GM12872 (cell line): ENCODE data around the gene COL15A1.

ENCODE experiments used
- TF ChIP-seq, protein P1 (sequence below): IDR thresholded peaks from 3 replicates; pipeline ENCODE4 v1.5.1; 2011; ENCODE audit warnings: low read depth, mild to moderate bottlenecking, low read length, moderate library complexity; ENCODE audit not compliant: insufficient read depth

The COL15A1 gene

DNA sequence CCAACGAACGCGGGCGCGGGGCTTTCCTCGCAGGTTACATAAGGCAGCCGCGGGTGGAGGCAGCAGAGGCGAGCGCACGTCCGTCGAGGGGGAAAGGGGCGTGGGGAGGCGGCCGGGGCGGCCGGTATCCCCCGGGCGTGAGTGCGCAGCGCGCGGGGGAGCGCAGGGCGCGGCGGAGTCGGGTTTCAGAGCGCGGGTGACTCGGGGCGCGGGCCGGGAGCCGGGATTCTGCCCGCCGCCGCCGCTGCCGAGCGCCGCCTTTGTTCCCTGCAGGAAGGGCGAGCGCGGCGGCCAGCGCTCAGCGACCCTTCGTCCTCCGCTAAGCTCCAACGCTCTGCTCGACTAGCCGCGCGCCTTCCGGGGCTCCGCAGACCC is at the start of gene COL15A1:
TSS of gene COL15A1 (plus strand) at position 226 of the 375 bp plus-strand sequence. CDS start 155 bp downstream, outside the sequence.
- TF ChIP-seq, protein P1, sequence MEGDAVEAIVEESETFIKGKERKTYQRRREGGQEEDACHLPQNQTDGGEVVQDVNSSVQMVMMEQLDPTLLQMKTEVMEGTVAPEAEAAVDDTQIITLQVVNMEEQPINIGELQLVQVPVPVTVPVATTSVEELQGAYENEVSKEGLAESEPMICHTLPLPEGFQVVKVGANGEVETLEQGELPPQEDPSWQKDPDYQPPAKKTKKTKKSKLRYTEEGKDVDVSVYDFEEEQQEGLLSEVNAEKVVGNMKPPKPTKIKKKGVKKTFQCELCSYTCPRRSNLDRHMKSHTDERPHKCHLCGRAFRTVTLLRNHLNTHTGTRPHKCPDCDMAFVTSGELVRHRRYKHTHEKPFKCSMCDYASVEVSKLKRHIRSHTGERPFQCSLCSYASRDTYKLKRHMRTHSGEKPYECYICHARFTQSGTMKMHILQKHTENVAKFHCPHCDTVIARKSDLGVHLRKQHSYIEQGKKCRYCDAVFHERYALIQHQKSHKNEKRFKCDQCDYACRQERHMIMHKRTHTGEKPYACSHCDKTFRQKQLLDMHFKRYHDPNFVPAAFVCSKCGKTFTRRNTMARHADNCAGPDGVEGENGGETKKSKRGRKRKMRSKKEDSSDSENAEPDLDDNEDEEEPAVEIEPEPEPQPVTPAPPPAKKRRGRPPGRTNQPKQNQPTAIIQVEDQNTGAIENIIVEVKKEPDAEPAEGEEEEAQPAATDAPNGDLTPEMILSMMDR = no peak

DNA sequence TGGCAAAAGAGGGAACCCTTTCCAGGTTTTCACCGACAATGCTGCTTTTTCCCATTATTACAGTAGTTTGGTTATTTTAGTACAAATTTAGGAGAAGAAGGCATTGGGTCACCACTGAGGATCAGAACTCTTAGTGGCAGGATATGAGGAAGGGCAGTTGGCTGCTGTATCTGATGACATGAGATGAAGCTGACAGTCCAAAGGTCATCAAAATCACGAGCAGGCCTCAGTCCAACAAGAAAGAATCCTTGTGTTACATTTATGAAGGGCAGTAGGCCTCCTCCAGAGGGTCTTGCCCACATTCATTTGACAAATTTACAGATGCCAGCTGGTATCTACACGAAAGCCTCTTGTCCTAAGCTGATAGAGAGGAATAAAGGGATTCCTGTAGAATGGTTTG is 49.5 kb upstream of the COL15A1 start:
- TF ChIP-seq, protein P1 = no peak

DNA sequence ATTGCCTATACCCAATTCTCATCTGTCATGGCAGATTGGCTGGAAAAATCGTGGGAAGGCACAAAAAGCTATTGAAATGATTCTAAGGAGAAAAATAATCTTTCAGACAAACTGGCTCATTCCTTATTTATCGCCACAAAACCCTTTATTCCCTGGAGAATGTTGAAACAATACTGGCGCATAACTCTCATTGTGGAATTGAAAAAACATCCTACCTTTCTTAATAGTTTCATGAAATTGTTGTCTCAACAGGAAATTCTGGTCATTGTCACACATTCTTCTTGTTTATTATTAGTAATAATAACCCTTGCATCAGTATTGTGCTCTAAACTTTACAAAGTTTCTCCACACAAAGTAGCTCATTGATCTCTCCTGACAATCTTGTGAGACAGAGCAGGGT is 48.9 kb upstream of the COL15A1 start:
- TF ChIP-seq, protein P1 = no peak

DNA sequence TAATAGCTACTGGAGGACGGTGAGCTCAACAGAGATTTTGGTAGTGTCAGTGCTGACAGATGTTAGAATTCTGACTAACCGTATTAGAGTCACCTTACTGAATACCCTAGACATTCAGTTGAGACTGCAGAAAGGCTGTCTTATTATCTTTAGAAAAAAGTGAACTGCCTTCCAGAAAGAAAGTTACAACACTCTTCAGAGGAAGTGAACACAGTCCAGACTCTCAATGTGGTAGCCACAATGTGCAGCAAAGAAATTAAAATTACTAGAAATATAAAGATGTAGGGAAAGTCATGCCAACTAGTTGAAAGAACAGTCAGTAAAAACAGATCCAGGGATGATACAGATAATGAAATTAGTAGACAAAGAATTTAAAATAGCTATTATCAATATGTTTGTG is 47.1 kb upstream of the COL15A1 start:
- TF ChIP-seq, protein P1 = no peak

DNA sequence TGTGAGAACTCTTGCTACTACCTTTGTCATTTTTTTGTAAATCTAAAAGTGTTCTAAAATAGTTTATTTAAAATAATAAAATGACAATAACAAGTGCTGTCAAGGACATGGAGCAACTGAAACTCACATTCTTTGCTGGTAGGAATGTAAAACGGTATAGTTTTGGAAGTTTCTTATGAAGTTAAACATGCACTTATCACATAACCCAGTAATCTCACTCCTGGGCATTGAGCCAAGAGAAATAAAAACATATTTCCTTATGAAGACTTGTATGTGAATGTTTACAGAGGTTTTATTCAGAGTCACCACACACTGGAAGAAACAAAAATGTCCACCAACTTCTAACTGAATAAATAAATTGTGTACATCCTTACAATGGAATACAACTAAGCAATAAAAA is 46.0 kb upstream of the COL15A1 start:
- TF ChIP-seq, protein P1 = no peak

DNA sequence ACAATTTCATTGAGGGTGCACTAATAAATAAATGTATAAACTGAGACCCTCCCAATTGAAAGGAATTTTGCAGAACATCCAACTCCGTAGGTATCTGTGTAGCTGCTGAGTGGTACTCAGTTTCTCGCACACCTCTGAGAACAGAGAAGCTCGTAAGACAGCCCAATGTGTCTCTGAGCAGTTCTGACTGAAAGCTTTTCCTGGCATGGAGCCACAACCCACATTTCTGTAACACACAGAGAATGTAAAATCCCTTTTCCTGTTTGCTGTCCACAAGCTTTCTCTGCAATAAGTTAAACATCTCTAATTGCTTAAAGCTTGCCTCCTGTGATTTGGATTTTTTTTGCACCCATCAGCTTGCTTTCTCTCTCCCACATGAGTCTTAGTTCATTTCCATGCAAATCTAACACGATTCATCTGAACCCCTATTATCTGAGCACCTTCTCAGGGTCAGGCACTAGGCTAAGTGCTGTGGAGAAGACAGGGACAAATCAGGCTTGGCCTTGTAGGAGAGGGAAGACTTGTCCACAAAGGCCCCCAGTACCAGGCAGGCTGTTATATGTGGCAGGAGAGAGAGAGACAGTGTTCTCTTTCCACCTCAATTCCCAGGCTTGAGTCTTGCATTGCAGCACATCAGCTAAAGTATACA is 44.2 kb upstream of the COL15A1 start:
- TF ChIP-seq, protein P1 = no peak

DNA sequence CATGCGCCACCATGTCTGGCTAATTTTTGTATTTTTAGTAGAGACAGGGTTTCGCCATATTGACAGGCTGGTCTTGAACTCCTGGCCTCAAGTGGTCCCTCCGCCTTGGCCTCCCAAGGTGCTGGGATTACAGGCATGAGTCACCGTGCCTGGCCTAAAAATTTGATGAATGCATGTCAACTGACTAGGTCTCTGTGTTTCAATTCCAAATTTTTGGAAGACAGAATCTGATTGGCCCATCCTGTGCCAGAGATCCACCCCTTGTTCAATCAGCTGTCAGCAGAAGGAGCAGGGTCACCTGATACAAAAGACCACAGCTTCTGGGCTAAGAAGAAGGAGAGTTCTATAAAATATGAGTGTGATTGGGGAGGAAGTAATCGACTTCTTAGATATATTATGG is 43.5 kb upstream of the COL15A1 start:
- TF ChIP-seq, protein P1 = no peak
